GM12891 (cell line): ENCODE results near the gene ATAD2B.

Source experiments
- POLR2A ChIP-seq: IDR thresholded peaks from 2 replicates; pipeline ENCODE4 v1.6.1; 2011; ENCODE audit warnings: low read depth, low read length, control low read depth
- POLR2AphosphoS5 ChIP-seq: IDR thresholded peaks from 2 replicates; pipeline ENCODE4 v1.6.1; 2011; ENCODE audit warnings: low read depth, low read length, control low read depth
- POU2F2 ChIP-seq: IDR thresholded peaks from 2 replicates; pipeline ENCODE4 v1.6.1; 2011; ENCODE audit warnings: low read depth, mild to moderate bottlenecking, control low read depth, low read length, moderate library complexity
- TAF1 ChIP-seq: IDR thresholded peaks from 2 replicates; pipeline ENCODE4 v1.6.1; 2011; ENCODE audit warnings: low read depth, low read length, control low read depth

- TF ChIP-seq POLR2A = no peak
- TF ChIP-seq POLR2AphosphoS5 = no peak
- no peak for TF ChIP-seq TAF1
- TF ChIP-seq POU2F2 = no peak
Observed at GRCh38 chr2:23699580-23699925, 227.4 kb downstream of the ATAD2B start.
